Inflammatory macrophage (primary cell): ENCODE data around the gene NANOS3.
A peak's percentile ranks its signal among the peaks of the same experiment; 100 is the strongest.
"Not testable (repeated sequence)": the region's sequence is repeated elsewhere in the genome, so short reads cannot be mapped to it uniquely, and the experiment has no call there.

ENCODE experiments used
- DNase-seq, 2 donors: peaks; one replicate each; pipeline ENCODE4 v3.0.0-alpha.2; 2020 to 2022

NANOS3 gene

DNA sequence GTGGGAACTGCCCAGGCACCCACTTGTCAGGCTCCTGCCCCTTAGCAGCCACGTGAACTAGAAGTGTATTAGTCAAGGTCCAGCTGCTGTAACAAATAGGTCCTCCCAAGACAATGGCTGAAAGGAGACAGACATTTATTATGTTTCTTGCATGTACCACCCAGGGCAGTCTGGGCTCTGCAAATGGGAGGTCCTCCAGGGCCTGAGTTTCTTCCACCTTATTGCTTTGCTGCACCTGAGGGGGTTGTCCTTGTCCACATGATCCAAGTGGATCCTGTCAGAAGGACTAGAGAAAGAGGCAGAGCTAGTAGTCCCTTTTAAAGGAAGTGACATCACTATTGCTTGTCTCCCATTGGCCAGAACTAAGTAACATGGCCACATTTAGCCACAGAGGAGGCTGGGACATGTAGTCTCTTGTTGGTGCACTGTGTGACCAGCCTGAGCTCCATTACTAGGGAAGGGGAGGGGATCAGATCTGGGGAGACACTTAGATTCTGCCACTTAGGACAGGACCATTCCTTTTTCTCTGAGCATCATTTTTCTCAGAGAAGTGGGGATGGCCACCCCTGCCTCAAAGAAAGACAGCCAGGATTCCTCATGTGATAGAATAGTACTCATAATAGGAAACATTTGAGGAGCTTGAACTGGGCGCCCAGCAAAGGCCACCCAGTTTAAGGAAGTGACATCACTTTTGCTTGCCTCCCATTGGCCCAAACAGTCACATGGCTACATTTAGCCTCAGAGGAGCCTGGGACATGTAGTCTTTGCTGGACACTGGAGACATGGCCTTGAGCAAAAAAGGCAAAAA lies 44.2 kb downstream of the NANOS3 start:
- peak; percentile 45 to 49 for DNase-seq

DNA sequence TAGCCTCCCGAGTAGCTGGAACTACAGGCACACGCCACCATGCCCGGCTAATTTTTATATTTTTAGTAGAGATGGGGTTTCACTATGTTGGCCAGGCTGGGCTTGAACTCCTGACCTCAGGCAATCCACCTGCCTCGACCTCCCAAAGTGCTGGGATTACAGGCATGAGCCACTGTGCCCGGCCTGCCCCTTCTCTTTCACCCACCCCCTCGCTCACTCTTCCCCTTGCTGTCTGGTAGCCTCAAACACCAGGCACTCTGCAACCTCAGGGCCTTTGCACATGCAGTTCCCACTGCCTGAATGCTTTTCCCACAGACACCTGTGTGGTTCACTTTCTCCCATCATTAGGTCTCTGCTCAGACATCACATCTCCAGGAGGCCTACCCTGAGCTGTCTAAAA lies 45.2 kb downstream of the NANOS3 start:
- DNase-seq: not testable (repeated sequence)

DNA sequence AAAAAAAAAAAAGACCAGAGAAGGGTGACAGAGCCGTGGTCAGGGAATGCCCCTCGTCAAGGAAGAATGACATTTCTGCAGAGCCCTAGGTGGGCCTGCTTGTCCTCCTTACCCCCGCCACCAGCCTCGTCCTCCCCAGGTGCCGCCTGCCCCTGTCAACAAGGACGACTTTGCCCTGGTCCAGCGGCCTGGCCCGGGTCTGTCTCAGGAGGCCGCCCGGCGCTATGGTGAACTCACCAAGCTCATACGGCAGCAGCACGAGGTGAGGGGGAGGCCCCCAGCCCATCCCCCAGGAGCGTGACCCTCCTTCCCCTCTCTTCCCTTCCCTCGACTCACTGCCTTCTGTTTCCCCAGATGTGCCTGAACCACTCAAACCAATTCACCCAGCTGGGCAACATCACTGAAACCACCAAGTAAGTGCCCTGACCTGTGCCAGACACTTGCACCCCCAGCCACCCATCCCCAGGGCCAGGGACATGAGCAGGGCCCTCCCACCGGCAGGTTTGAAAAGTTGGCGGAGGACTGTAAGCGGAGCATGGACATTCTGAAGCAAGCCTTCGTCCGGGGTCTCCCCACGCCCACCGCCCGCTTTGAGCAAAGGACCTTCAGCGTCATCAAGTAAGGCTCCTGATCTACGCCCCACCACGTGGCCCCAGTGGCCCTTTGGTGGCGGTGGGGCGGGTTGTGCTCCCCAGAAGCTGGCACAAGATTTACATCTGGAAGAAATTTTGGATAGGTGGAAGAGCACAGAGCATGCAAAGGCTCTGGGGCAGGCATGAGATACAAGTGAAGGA lies 46.5 kb downstream of the NANOS3 start:
- no peak for DNase-seq

DNA sequence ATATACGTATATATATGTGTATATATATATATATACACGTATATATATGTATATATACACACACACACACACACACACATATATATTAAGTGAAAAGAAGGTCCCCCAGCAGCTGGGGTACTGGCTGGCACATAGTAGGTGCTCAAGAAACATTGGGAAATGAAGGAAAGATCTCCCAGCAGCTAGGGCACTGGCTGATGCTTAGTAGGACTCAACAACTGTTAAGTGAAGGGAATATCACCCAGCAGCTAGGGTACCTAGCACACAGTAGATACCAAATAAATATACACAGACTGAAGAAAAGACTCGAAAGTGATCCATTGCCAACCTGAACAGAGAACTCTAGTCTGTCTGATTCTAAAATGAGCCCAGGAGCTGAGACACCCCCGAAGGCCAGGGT lies 49.1 kb downstream of the NANOS3 start:
- no peak for DNase-seq

DNA sequence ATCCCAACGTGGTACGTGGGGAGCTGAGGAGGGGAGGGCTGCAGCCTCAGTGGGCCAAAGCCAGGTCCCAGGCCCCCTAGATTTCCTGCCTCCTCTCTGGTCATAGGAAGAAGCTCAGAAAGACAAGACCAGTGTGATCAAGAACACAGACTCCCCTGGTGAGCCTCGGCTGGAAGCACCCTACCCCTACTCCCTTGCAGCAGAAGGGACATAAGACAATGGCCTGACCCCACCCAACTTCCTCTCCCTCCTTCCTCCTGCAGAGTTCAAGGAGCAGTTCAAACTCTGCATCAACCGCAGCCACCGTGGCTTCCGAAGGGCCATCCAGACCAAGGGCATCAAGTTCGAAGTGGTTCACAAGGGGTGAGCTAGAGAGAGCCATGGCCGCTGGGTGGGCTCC lies 49.8 kb downstream of the NANOS3 start:
- DNase-seq: peak in 1 of 2 donors; percentile 21

DNA sequence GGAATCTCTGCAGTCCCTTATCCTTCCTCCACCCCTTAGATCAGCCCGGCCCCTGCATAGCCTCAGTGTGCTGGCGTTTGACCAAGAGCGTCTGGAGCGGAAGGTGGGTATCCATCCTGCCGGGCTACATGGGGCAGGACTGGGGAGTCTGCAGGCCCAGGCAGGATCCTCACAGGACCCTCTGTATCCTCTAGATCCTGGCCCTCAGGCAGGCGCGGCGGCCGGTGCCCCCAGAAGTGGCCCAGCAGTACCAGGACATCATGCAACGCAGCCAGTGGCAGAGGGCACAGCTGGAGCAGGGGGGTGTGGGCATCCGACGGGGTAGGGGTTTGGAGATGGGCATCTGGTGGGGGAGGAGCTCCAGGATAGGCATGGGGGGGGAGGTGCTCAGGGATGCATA lies 52.4 kb downstream of the NANOS3 start:
- DNase-seq: no peak

DNA sequence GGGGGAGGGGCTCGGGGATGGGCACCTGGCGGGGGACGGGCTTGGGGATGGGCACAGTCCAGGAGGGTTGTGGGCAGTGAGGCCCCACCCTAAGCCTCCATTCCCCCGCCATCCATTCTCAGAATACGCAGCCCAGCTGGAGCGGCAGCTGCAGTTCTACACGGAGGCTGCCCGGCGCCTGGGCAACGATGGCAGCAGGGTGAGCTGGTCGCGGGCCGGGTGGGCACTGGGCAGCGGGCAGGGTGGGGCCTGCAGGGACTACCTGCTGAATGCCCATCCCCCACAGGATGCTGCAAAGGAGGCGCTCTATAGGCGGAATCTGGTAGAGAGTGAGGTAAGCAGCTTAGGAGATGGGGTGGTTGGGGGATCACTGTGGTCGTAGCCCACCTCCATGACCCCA lies 53.0 kb downstream of the NANOS3 start:
- no peak for DNase-seq
